Suppressor macrophage treated with lipopolysaccharide for 1 hour (primary cell): ENCODE measurements around the gene ZNF438.
A peak's percentile ranks its signal among the peaks of the same experiment; 100 is the strongest.
"Not testable (repeated sequence)": the region's sequence is repeated elsewhere in the genome, so short reads cannot be mapped to it uniquely, and the experiment has no call there.

Experiments
- DNase-seq, 3 donors: peaks; one replicate each; pipeline ENCODE4 v3.0.0-alpha.2; 2020 to 2022

Gene ZNF438

GRCh38 chr10:30931094-30931493 lies 100.6 kb downstream of the ZNF438 start:
- DNase-seq: no peak

- no peak for DNase-seq
Measured at GRCh38 chr10:30929901-30930520, 101.7 kb downstream of the ZNF438 start.

DNA sequence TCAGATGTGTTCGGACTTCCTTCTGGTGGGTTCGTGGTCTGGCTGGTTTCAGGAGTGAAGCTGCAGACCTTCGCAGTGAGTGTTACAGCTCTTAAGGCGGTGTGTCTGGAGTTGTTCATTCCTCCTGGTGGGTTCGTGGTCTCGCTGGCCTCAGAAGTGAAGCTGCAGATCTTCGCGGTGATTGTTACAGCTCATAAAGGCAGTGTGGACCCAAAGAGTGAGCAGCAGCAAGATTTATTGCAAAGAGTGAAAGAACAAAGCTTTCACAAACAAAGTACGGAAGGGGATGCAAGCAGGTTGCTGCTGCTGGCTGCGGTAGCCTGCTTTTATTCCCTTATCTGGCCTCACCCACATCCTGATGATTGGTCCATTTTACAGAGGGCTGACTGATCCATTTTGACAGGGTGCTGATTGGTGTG lies 102.3 kb downstream of the ZNF438 start:
- DNase-seq: not testable (repeated sequence)

GRCh38 chr10:30928742-30929141 lies 102.9 kb downstream of the ZNF438 start:
- DNase-seq: no peak

DNA sequence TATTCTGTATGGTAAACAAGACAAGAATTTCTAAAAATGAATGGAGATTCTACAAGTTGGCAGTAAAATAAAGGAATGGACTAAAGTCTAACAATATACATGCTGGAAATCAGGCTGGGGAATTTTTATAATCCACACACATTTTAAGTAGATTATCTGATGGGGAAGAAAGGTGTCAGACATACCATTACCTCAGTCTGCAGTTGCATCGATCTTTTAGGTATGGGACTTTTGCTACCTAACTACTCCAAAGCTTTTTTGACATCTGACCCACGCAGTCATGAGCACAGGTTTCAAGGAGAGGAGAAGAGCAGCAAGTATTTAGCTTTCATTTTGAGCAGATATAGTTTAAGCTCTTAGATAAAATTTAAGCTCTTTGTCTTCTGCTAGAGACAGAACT lies 113.0 kb downstream of the ZNF438 start:
- DNase-seq: no peak

- DNase-seq: no peak
Measured at GRCh38 chr10:30917789-30918188, 113.9 kb downstream of the ZNF438 start.

DNA sequence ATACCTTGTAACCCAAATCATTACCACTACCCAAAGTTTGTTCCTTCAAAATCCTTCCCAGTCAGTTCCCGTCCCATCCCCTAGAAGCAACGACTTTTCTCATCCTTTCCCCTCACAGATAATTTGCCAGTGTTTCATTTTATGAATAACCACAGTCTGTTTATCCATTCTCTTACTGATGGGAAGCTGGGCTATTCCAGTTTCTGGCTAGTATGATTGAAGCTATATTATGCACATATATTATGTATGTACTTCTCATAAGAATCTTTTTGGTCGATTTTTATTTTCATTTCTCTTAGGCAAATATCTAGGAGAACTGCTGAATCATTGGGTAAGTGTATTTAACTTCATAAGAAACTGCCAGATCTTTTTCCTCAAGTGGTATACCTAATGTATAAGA lies 114.6 kb downstream of the ZNF438 start:
- DNase-seq: no peak

DNA sequence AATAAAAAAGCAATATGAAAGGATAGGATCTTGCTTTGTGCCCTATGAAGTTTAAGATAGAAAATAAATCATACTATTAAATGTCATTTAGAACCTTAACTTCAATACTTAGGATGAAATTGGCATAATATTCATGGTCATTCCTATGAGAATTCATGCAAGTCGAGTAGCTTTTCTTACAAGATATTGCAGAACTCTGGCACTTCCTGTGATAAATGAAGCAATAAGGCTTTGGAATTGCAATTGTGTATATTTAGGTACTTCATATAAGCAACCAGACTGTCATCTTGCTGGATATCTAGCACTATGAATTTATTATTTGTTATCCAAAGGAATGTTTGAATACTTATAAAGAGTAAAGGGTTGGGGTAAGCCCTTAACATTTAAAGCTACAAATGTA lies 116.5 kb downstream of the ZNF438 start:
- peak; percentile 31 to 71 (median 71) for DNase-seq

DNA sequence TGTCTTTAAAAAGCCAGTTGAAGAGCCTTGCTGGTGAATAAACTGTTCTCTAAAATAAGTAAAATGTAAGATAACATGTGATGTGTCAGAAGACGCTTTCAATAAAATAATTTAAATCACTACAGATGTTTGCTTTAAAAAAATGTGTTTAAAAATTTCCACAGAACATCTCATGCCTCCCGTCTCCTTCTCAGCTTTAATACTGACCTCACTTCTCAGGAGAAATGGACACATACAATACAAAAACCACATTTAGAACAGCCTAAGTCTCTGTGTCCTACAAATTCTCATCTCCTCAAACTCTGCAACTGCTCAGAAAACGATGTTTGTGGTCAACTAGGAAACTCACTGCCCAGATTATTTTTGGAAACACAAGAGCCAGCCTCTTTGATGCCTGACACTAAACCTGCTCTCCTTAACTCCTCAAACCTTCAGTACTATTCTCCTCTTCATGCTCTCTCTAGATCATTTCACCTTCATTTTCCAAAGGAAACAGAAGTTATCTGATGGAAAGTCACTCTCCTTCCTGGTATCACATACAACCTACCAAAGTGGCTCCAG lies 120.3 kb downstream of the ZNF438 start:
- no peak for DNase-seq

DNA sequence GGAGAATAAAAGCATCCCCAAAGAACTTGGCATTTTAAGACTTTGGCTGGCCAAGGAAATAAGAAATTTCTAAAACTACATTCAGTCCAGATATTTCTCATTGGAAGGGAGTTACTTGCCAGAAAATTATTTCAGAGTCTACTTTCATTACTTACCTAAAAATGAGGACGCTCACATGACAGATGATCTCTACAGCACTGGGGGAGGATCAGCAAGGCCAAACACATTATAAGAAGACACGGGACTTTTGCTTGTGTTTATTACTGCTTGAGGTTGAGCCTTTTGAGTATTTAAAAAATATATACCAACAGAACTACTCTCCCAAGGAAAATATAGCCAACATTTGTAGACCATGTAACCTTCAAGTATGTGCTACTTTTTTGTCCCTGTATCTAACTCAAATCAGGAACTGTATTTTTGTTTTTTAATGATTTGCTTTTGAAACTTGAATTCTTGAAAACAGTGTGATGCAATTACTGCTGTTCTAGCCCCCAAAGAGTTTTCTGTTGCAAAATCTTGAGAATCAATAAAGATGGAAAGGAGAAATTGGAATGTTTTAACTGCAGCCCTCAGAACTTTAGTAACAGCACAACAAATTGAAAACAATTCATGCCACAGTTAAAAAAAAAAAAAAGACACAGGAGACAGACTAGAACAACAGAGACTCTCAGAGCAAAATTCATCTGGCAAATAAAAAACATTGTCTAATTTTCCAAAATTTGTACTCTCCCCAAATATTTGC lies 128.1 kb downstream of the ZNF438 start:
- no peak for DNase-seq

GRCh38 chr10:30902621-30903396 lies 128.9 kb downstream of the ZNF438 start:
- DNase-seq: no peak

GRCh38 chr10:30901487-30901886 lies 130.2 kb downstream of the ZNF438 start:
- DNase-seq: not testable (repeated sequence)

DNA sequence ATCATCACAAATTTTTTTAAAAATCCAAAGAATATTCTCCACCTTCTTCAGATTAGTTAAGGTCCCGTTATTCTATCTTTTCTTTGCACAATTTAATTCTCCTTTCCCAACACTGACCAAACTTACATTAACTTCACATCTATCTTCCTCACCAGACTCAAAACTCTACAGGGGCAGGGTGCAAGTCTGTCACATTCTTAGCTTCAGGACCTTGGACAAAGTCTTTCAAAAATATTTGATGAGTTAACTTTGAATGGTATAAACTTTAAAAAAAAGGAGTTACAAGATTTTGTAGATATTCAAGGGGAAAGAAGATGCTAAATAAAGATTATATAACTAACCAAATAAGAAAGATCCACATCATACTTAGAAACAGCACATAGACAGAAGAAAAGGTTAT lies 132.7 kb downstream of the ZNF438 start:
- no peak for DNase-seq

GRCh38 chr10:30897547-30897946 lies 134.1 kb downstream of the ZNF438 start:
- no peak for DNase-seq

- no peak for DNase-seq
Measured at GRCh38 chr10:30897048-30897447, 134.6 kb downstream of the ZNF438 start.

GRCh38 chr10:30894221-30894620 lies 137.4 kb downstream of the ZNF438 start:
- no peak for DNase-seq

GRCh38 chr10:30893208-30893607 lies 138.5 kb downstream of the ZNF438 start:
- DNase-seq: peak; percentile 25 to 50 (median 33)

GRCh38 chr10:30887839-30888238 lies 143.8 kb downstream of the ZNF438 start:
- no peak for DNase-seq

- no peak for DNase-seq
Measured at GRCh38 chr10:30885423-30885822, 146.2 kb downstream of the ZNF438 start.

DNA sequence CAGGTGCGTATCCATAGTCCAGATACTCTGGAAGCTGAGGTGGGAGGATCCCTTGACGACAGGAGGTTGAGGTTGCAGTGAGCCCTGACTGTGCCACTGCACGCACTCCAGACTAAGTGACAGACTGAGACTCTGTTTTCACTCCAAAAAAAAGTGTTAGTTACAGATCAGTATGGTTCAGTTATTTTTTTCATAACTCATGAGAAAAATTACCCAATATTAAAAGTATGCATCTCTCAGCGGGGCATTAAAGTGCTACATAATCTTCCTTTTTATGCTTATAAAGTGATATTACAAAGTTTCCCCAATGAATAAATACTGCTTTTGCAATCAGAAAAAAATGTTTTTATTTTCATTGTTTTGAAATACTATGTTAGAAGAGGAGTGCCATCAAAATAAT lies 147.9 kb downstream of the ZNF438 start:
- DNase-seq: no peak

- DNase-seq: no peak
Measured at GRCh38 chr10:30883116-30883515, 148.5 kb downstream of the ZNF438 start.

DNA sequence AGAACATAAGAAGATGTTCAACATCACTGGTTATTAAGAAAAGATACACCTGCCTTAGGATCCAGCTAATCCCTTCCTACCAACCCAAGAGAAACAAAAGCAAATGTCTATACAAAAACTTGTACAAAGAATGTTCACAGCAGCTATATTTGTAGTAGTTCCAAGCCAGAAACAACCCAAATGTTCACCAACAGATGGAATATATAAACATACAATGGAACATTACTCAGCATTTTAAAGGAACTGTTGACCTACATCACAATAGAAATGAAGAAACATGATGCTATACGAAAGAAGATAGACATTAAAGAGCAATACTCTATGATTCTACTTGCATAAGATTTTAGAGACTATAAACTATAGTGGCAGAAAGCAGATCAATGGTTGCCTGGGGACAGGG lies 149.4 kb downstream of the ZNF438 start:
- no peak for DNase-seq

DNA sequence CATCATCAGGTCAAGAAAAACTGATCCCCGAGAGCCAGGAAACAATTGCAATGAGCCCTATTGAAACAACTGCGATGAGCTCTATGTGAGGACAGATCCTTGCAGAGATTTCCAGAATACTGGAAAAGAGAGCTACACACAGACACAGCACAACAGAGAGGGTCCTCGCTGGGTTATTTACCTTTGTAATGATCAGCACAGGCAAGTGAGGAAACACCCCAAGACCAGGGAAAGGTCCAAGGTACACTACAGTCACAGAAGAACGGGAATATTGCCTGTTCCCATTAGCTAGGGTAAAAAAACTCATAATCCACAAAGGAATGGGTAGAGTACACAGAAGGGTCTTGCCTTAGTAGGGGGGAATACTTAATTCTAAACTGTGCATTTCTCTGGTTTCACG lies 152.7 kb downstream of the ZNF438 start:
- DNase-seq: no peak

DNA sequence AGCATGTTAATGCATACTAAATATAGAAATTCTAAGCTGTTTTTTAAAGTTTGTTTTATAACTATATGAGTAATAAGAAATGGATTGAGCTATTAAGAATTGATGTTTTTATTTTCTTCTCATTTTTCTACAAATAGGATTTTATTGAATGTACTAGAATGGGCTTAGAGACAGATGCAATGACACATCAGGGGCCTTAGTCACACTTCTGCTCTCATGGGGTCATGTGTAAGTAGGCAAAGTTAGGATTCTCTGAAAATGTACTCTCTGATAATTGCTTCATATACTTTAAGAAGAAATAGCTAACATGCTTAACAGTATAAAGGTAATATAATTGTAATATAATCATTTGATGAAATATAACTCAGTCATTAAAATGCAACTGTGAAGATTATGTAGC lies 154.6 kb downstream of the ZNF438 start:
- peak; percentile 18 to 35 (median 32) for DNase-seq
